Common myeloid progenitor, CD34-positive (primary cell): ENCODE measurements around the gene IFTAP.
A peak's percentile ranks its signal among the peaks of the same experiment; 100 is the strongest.

Source experiments
- CTCF ChIA-PET: fragments of 350-600 bp; sonication (Branson Sonifier 250); formaldehyde crosslinking; loops from one replicate; lab custom pipeline; 2021; ENCODE audit warnings: antibody characterized with exemption; lab: Charles Lee
- POLR2A ChIA-PET: fragments of 350-600 bp; sonication (Branson Sonifier 250); formaldehyde crosslinking; loops from one replicate; lab custom pipeline; 2021; ENCODE audit warnings: antibody characterized with exemption; lab: Charles Lee
- DNase-seq, 3 donors: peaks; one replicate each; pipeline versions ENCODE4 v3.0.0 to v3.0.0-alpha.2; 2013
- H3K27ac ChIP-seq, 2 experiments: 1 replicate in 1 of 2; 2 replicates in 1 of 2; pipeline ENCODE4 v1.7.0; 2013; ENCODE audit warnings: inconsistent platforms in 2 of 2, low read length in 2 of 2, mild to moderate bottlenecking in 2 of 2, low read depth in 1 of 2, moderate library complexity in 1 of 2; ENCODE audit not compliant: severe bottlenecking in 2 of 2, insufficient read depth in 1 of 2, poor library complexity in 1 of 2
- H3K27me3 ChIP-seq, 5 experiments: replicated peaks in 2 of 5; 1 replicate in 3 of 5; 2 replicates in 2 of 5; pipeline versions ENCODE4 v1.6.1 to v1.7.0; 2013; ENCODE audit warnings: low read length in 4 of 5, mild to moderate bottlenecking in 2 of 5, moderate library complexity in 2 of 5, inconsistent platforms in 1 of 5; ENCODE audit not compliant: insufficient read depth in 5 of 5, control insufficient read depth in 4 of 5
- H3K36me3 ChIP-seq, 4 experiments: 1 replicate in 2 of 4; 2 replicates in 2 of 4; pipeline versions ENCODE4 v1.6.1 to v1.7.0; 2013; ENCODE audit warnings: low read length in 3 of 4, control low read depth in 1 of 4, mild to moderate bottlenecking in 1 of 4; ENCODE audit not compliant: control insufficient read depth in 4 of 4, insufficient read depth in 4 of 4
- H3K4me1 ChIP-seq, 4 experiments: 1 replicate in 3 of 4; 2 replicates in 1 of 4; pipeline versions ENCODE4 v1.6.1 to v1.7.1; 2013; ENCODE audit warnings: low read length in 3 of 4, mild to moderate bottlenecking in 3 of 4, control low read depth in 1 of 4, inconsistent platforms in 1 of 4, moderate library complexity in 1 of 4; ENCODE audit not compliant: control insufficient read depth in 4 of 4, insufficient read depth in 4 of 4; ENCODE audit errors: control extremely low read depth in 1 of 4
- H3K4me3 ChIP-seq, 7 experiments: 1 replicate in 4 of 7; 2 replicates in 3 of 7; pipeline versions ENCODE4 v1.5.1 to v1.7.0; 2013; ENCODE audit warnings: mild to moderate bottlenecking in 7 of 7, low read length in 6 of 7, moderate library complexity in 6 of 7, inconsistent platforms in 2 of 7, low read depth in 2 of 7, control low read depth in 1 of 7; ENCODE audit not compliant: insufficient read depth in 4 of 7, control insufficient read depth in 1 of 7; ENCODE audit errors: extremely low read depth in 1 of 7
- H3K9me3 ChIP-seq, 5 experiments: 1 replicate in 4 of 5; 2 replicates in 1 of 5; pipeline versions ENCODE4 v1.6.1 to v1.7.1; 2013; ENCODE audit warnings: low read length in 4 of 5, mild to moderate bottlenecking in 2 of 5, inconsistent platforms in 1 of 5, low read depth in 1 of 5, moderate library complexity in 1 of 5; ENCODE audit not compliant: control insufficient read depth in 4 of 5, insufficient read depth in 2 of 5; ENCODE audit errors: control extremely low read depth in 1 of 5
- WGBS: methylation state at CpG from one replicate; pipeline ENCODE4 v1.1.5; 2013; ENCODE audit not compliant: insufficient coverage; 5-methylcytosine and 5-hydroxymethylcytosine counted together

The IFTAP gene

DNA sequence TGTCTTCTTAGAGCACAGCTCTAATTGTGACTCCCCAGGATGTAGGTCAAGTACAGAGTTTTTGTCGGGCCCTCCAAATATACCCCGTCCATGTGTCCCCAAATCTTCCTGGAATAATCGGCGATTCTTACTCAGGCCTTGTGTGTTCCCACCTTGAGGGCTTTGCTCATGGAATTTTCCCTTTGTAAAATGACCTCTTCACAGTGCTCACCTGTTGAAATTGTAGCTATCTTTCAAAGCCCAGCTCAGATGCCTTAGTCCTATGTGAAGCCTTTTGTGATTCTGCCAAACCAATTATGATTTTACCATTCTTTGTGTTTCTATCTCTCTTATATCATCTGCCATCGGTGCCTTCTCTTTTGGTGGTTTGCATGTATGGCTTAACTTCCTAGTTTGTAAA lies 33.8 kb downstream of the IFTAP start:
- Histone ChIP-seq H3K9me3 (no peaks in the 10 kb centered on the region), H3K27me3 (no peaks in the 10 kb centered on the region), H3K36me3 (peaks cover 0 to 2% (median 0%) of the 10 kb centered on the region in 4 experiments), H3K4me3 (no peak overlapping the region), H3K4me1 (peaks cover 0 to 7% (median 0%) of the 10 kb centered on the region in 4 experiments), H3K27ac (no peak overlapping the region)
- WGBS = 98% methylated on average over 4 of the region's 5 CpGs
- ChIA-PET CTCF (interaction anchor here (0.7 to 3.5 kb wide), 4 partner anchors 43 to 119 kb away, joined by 3 to 22 read pairs (median 4); no protein-coding TSS in a partner anchor), POLR2A (no interaction called here)
- DNase-seq = no peak

DNA sequence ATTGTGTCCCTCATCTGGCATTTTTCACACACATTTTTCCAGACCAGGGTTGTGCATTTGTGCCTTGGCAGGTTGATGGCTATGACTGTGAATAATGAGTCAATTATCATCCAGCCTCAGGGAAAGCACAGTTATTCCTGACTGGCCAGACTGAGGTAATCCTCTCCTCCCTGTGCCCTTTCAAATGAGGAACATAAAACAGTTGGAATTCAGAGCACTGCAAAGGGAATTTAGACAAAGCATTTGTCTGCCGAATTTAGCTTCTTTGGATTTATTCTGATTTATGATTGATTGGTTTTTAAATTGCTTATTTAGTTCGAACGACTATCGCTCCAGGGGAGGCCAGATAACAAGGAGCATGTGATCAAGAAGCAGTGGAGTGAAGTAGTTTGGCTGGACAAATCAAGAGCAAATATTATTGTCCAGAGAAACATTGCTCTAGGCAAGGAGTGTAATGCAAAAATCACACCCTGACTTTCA lies 34.5 kb downstream of the IFTAP start:
- no peak for DNase-seq
- Histone ChIP-seq H3K27me3 (no peaks in the 10 kb centered on the region), H3K4me3 (no peak overlapping the region), H3K36me3 (peaks cover 0 to 2% (median 1%) of the 10 kb centered on the region in 4 experiments), H3K9me3 (no peaks in the 10 kb centered on the region), H3K4me1 (peaks cover 0 to 7% (median 0%) of the 10 kb centered on the region in 4 experiments), H3K27ac (no peak overlapping the region)
- 94% methylated on average over 3 of the region's 4 CpGs for WGBS
- ChIA-PET CTCF (interaction anchor here (0.7 to 3.5 kb wide), 3 partner anchors 42 to 88 kb away, joined by 3 to 22 read pairs (median 4); no protein-coding TSS in a partner anchor), POLR2A (no interaction called here)

DNA sequence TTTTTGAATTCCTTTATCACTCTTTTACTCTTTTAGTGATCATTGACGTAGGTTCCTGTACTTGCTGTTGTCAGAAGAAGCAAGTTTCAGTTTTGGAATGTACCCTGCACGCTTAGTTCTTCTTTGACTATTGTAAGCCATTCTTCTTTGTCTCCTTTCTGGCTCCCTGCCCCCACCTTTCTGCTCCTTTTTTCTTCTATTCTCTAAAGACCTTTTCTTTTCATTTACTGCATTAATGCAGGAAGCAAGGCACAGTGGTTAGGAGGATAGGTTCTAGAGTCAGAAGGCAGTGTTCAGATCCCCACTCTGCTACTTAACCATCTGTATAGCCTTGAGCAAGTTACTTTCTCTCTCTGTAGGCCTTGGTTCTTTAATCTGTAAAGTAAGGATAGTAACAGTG lies 37.5 kb downstream of the IFTAP start:
- Histone ChIP-seq H3K4me3 (no peak overlapping the region), H3K27me3 (no peaks in the 10 kb centered on the region), H3K4me1 (peaks cover 0 to 2% (median 0%) of the 10 kb centered on the region in 4 experiments), H3K27ac (no peak overlapping the region), H3K9me3 (no peaks in the 10 kb centered on the region), H3K36me3 (peaks cover 5 to 12% (median 9%) of the 10 kb centered on the region in 4 experiments)
- POLR2A ChIA-PET = no interaction called here
- 89% methylated on average over 2 of the region's 2 CpGs for WGBS
- no peak for DNase-seq
- CTCF ChIA-PET = no interaction called here

- ChIA-PET CTCF (interaction anchor here (0.6 to 2.1 kb wide), 2 partner anchors 71 to 93 kb away, joined by 3 to 9 read pairs; no protein-coding TSS in a partner anchor), POLR2A (no interaction called here)
Measured at GRCh38 chr11:36635066-36635862, 41.0 kb downstream of the IFTAP start.

DNA sequence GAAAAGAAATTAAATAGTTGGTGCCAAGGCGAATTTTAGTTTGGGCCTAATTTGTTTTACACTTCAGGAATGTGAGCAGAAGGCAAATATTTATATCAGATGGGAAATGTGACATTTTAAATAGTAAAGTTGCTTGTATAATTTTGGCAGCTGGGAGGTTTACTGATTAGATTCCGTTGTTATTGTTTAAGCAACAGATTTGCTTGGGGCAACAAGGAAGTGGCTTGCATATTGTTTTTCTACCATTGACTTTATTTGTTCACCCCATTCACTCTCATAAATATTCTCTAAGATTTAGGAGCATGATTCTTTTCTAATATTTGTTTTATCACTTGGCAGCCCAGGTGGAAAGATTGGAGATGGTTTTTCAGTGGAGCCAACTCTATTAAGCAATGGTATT lies 44.3 kb downstream of the IFTAP start:
- H3K27me3 ChIP-seq = no peaks in the 10 kb centered on the region
- H3K27ac ChIP-seq = no peak overlapping the region
- peaks cover 0 to 2% (median 0%) of the 10 kb centered on the region in 5 experiments for H3K9me3 ChIP-seq
- POLR2A ChIA-PET = no interaction called here
- DNase-seq = no peak
- peaks cover 14 to 24% (median 15%) of the 10 kb centered on the region in 4 experiments for H3K36me3 ChIP-seq
- H3K4me3 ChIP-seq = no peak overlapping the region
- no peaks in the 10 kb centered on the region for H3K4me1 ChIP-seq
- CTCF ChIA-PET = no interaction called here
- 100% methylated on average over 1 of the region's 2 CpGs for WGBS

More at GRCh38 chr11:36635066-36635862, 41.0 kb downstream of the IFTAP start:
- DNase-seq = no peak
- H3K27me3 ChIP-seq = no peaks in the 10 kb centered on the region
- peaks cover 0 to 2% (median 0%) of the 10 kb centered on the region in 4 experiments for H3K4me1 ChIP-seq
- H3K36me3 ChIP-seq = peaks cover 14 to 24% (median 15%) of the 10 kb centered on the region in 4 experiments
- no peak overlapping the region for H3K27ac ChIP-seq
- 84% methylated on average over 2 of the region's 4 CpGs for WGBS
- H3K9me3 ChIP-seq = peaks cover 0 to 2% (median 0%) of the 10 kb centered on the region in 5 experiments
- H3K4me3 ChIP-seq = no peak overlapping the region

GRCh38 chr11:36657610-36658267 lies 63.4 kb downstream of the IFTAP start:
- Histone ChIP-seq H3K36me3 (peaks cover 2 to 33% (median 19%) of the 10 kb centered on the region in 4 experiments), H3K9me3 (peaks cover 0 to 13% (median 3%) of the 10 kb centered on the region in 5 experiments), H3K27me3 (no peaks in the 10 kb centered on the region), H3K27ac (no peak overlapping the region), H3K4me1 (peaks cover 0 to 5% (median 2%) of the 10 kb centered on the region in 4 experiments), H3K4me3 (no peak overlapping the region)
- POLR2A ChIA-PET = no interaction called here
- WGBS = 75% methylated on average over 4 of the region's 6 CpGs
- peak in 2 of 3 donors; percentile 44 to 62 for DNase-seq
- CTCF ChIA-PET = interaction anchor here (1.0 kb wide), 1 partner anchor 34 kb away, joined by 3 read pairs; no protein-coding TSS in a partner anchor
